HL-60 (cell line): ENCODE data around the gene PRKCE.

Source experiments
- GABPA ChIP-seq: IDR thresholded peaks from 2 replicates; pipeline ENCODE4 v1.6.1; 2012; ENCODE audit warnings: low read depth
- TF ChIP-seq, protein P1 (sequence below): IDR thresholded peaks from one replicate; pipeline ENCODE4 v1.5.1; 2011; ENCODE audit warnings: low read length, control low read depth, inconsistent platforms; ENCODE audit not compliant: insufficient read depth

- TF ChIP-seq, protein P1, sequence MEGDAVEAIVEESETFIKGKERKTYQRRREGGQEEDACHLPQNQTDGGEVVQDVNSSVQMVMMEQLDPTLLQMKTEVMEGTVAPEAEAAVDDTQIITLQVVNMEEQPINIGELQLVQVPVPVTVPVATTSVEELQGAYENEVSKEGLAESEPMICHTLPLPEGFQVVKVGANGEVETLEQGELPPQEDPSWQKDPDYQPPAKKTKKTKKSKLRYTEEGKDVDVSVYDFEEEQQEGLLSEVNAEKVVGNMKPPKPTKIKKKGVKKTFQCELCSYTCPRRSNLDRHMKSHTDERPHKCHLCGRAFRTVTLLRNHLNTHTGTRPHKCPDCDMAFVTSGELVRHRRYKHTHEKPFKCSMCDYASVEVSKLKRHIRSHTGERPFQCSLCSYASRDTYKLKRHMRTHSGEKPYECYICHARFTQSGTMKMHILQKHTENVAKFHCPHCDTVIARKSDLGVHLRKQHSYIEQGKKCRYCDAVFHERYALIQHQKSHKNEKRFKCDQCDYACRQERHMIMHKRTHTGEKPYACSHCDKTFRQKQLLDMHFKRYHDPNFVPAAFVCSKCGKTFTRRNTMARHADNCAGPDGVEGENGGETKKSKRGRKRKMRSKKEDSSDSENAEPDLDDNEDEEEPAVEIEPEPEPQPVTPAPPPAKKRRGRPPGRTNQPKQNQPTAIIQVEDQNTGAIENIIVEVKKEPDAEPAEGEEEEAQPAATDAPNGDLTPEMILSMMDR, result no peak
- no peak for TF ChIP-seq GABPA
Observed at GRCh38 chr2:46134531-46135227, 483.2 kb downstream of the PRKCE start.
